SW480 (cell line): ENCODE measurements around the gene BMP2K.

Source experiments
- DNase-seq: peaks from one replicate; pipeline ENCODE4 v3.0.0-alpha.2; 2016; ENCODE audit warnings: low spot score

BMP2K gene

DNA sequence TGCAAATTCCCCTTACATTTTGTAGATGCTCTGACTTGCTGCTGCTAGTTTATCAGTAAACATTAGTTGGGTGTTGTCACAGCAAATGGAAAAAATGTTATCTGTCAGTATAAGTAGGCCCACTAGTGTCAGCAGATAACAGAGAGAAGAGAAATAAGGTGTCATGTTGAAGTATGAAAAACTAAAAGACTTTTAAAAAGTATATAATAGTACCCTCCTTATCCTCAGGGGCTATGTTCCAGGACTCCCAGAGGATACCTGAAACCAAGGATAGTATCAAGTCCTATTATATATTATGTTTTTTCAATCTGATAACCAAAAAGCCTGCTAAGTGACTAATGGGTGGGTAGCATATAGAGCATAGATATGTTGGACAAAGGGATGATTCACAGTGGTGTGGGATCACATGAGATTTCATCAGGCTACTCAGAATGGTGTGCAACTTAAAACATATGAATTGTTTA lies 11.6 kb upstream of the BMP2K start:
- DNase-seq, result no peak

DNA sequence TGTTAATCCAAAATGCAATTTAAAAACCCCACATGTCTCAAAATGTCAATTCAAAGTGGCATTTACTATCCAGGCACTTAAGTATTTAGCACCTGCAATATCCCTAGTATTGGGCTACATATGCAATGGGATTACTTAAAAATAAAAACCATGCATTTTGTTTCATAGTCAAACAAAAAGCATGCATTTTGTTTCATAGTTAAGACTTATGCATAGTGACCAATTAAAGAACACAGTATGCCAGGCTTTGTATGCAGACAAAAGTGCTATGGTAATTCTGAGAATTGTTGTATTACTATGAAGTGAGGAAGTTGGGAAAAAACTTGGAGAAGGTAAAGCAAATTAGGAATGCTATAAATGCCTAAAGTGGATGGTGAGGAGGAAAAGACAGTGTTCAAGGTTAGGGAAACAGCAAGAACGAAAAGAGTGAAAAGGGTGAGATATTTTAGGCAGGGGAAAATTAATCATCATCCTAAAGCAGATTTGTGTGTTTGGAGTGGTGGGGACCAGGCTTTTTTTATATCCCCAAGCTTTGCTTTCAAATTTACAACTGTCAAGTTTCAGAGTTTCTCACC lies 10.6 kb upstream of the BMP2K start:
- DNase-seq, result no peak

DNA sequence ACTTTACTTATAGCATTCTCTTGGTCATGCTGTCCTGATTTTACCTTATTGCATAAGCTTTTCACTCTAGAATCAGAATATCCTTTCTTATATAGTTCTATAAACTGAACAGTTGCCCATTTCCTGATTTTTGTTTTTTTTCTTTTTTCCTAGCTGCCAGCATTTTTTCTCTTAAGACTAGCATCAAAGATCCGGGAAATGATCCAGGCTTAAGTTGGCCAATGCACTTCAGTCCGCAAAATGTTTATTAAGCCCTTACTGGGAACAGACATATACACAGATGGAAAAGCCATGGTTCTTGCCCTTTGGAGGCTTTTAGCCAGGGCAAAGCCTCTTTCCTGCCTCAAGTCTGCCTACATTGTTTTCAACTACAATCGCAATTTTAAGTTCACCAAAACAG lies 10.1 kb upstream of the BMP2K start:
- DNase-seq, result no peak

DNA sequence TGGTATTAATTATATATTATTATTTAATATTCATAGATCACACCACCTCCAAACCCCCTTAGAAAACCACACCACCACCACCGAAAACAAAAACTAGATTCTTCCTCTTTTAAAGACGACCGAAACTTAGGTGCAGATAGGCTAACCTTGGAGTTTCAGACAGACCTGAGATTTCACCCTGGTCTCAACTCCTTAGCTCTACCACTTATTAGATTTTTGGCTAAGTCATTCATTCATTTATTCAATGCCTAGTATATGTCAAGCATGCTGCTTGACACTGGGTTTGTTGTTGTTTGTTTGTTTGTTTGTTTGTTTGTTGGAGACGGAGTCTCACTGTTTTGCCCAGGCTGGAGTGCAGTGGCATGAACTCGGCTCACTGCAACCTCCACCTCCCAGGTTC lies 9.5 kb upstream of the BMP2K start:
- DNase-seq, result no peak

DNA sequence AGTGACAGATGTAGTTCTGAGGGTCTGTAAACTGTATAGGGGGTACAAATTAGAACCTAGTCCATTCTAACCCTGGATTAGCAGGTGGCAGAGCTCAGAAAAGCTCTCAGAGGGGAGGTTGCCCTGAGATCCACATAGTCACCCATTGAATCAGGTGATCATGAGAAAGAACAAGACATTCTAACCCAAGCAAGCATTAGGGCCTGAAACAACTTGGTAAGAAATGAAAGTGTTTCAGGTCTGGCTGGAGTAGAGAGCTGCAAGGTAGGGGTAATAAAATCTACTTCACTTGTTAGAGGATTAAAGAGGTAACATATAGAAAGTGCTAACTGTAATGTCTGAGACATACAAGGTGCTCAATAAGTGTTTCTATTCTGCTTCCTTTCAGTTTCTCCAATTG lies 8.8 kb upstream of the BMP2K start:
- no peak for DNase-seq

DNA sequence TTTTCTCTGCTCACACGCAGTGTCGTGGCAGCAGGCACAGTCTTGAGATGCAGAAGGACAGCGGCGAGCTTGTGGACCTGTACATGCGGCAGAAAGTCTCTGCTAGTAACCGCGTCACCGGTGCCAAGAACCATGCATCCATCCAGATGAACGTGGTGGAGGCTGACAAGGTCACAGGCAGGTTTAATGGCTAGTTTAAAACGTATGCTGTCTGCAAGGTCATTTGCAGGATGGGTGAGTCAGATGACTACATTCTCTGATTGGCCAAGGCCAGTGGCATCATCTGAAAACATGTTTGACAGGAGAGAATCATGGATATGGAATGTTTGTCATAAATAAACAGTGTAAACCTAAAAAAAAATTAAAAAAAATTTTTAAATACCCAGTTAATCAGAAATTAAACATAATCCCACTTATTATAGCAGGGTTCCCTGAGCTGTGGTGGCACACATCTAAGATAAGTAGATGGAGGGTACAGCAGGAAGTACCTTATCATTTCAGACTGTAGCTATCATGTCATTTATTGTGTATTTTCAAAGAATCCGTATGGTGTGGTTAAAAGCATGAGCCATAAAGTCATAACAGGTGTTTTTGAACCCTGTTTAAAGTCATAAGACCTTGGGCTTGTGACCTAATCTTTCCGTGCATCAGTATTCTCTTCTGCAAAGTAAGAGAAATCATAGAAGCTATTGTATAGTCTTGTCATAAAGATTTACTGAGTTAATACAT lies 7.5 kb upstream of the BMP2K start:
- no peak for DNase-seq

DNA sequence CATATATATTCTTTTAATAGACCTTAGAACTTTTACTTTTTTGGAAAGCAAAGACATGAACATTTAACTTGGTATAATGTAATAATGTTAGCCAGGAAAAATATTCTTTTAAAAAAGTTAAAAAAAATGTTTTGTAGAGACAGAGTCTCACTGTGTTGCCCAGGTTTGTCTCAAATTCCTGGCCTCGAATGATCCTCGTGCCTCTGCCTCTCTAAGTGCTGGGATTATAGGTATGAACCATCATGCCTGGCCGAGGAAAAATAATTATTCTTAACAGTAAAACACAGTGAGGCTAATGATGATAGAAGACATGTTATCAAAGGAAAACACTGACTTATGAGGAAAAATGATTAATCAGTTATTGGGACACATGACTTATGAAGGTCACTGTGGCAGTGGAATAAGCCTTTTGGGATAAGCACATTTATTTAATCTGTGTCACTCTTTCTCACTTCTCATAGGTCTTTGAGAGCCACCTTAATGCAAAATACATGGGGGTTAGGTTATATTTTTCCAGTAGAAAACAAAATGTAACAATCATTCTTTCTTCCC lies 6.0 kb upstream of the BMP2K start:
- DNase-seq, result no peak

DNA sequence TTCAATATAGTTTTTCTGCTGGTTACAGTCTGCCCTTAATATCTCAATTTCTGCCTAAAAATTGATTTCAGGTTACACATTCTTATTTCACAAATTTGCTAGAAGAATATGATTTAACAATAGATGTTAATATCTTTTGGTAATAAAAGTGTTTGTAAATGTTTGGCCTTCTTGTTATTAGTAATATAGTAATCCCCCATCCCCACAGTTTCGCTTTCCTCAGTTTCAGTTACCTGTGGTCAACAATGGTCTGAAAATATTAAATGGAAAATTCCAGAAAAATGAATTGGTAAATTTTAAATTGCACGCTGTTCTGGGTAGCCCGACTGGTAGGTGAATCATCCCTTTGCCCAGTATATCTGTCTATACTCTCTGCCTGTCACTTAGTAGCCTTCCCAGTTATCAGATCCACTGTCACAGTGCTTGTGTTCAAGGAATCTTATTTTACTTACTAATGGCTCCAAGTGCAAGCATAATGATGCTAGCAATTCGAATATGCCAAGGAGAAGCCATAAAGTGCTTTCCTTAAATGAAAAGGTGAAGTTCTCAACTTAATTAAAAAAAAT lies 3.5 kb upstream of the BMP2K start:
- no peak for DNase-seq

DNA sequence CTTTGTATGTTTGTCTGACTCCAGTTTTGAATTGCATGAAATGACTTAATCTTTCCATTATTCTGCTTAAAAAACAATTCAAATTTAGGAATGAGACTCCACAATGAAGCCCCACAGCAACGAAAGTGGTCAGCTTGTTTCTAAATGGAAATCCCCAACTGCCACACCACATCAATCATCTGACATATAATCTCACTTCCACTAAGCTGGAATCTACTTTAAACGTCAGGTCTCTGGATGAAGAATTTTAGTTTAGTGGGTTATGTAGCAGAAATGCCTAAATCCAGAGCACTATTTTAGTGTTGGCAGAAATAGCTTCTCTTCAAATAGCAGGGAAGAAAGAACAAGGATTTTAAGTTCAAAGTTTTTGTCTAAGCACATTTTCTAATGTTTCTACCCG lies 1.7 kb upstream of the BMP2K start:
- DNase-seq, result no peak

DNA sequence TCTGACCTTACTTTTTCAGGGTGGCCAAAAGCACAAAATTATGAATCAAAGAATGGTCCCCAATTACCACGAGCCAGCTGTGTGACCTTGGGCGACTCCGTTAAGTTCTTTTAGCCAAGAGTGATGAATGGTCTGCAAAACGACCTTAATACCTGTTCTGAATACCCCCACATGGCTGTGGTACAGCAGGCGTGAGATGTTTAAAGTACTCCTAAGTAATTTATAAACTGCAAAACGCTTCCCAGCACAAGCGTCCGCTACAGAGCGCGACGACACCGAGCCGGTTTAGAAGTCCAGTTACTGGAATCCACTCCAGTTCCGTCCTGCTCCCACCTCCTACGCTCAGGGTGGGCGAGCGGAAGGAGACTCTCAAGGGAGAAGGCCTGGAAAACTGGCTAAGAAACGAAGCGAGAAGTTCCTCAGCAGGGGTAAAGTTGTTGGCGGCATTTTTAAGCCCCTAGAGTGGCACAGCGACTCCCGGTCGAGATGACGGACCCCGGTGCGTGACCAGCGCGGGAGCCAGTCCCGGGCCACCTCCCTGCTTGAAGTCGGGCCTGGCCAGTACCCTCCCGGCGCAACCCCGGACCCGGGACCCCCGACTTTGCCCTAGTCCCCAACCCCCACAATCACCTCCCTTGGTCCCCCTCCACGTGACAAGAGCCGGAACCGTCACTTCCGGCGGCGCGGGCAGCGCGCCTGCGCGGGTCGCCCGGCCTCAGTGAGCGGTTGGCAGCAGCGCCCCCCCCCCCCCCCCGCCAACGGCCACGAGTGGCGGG lies 659 bp upstream of the BMP2K start:
- peak; percentile 64 for DNase-seq

DNA sequence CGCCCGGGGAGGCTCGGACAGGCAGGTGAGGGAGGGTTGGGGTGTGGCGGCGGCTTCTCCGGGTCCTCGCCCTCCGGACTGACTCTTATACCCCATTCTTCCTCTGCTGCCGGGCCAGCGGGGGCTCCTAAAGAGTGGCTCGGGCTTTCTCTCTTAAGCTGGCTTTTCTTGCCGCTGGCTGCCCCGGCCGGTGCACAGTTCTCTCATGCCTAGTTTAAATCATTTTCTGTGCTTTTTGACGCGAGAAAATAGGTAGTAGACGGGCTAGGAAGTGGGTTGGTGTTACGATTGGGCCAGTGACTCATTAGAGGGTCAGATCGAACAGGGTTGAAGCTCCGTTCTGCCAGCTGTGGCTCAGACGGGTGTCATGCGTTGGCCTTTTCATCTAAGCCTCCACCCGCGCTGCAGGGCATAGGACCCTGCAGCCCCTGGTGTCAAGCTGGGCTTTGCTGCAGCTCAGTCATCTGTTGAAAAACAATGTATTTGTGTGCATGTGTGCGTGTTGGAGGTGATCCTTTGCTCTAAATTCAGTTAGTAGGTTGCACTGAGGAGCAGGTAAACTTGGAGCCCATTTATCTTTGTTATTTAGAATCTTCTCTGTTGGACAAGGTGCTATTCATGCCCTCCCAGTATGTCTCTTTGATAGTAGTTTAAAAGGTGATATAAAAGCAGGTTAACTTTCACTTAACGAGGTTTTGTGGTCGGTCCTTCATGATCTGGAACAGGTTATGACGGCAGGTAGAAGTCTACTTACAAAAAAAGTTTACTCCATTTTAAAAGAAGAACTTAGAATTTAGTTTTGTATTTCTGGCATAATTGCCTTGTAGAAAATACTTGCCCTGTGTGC lies 802 bp downstream of the BMP2K start:
- DNase-seq, result peak; percentile 75

DNA sequence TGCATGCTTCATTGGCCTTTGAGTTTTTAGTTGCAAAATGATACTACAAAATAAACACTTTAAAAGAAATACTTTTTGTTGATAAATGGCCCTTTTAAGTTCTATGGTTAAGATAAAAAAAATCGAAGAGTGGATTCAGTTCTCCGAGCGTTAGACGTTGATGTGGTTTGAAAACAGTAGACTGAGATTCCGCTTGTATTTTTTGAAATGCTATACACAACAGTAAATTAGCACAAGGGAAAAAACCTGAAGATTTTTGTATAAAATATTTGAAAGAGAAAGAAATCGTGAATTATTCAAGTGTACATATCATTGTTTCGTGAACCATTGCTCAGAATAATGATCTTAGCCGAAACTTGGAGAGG lies 1.4 kb downstream of the BMP2K start:
- DNase-seq, result no peak

DNA sequence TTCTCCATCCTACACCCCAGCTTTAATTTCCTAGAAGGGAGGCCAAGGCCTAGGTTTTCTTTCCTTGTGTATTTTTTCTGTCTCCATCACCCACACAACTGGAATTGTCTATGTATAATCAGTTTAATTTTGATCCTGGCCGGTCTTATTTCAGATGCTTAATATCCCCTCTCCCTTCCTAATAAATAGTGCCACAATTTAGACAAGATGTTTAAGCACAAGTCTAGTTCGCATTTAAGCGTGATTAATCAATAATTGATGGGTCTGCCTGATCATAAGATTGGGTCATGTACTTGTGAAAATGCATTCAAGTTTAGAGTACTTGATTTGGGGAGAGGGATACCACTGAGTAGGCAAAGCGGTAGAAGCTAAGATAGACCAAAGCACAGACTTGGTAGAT lies 2.4 kb downstream of the BMP2K start:
- no peak for DNase-seq

DNA sequence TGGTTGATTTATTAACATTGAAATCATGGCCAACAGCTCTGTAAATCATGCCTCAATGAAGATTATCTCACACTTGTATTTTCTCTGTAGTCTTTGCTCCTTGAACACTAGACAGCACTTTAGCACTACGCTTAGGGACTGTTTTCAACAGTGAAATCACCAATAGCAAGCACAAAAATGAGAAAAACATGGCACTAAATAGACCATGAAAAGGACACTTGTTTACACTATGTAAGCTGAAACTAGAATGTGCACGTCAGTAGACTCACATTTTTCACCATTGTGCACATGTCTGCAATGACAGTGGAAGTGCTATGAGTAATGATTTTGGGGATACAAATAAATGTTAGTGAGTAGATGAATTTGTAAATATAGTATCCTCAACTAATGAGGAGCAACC lies 3.1 kb downstream of the BMP2K start:
- DNase-seq, result no peak

DNA sequence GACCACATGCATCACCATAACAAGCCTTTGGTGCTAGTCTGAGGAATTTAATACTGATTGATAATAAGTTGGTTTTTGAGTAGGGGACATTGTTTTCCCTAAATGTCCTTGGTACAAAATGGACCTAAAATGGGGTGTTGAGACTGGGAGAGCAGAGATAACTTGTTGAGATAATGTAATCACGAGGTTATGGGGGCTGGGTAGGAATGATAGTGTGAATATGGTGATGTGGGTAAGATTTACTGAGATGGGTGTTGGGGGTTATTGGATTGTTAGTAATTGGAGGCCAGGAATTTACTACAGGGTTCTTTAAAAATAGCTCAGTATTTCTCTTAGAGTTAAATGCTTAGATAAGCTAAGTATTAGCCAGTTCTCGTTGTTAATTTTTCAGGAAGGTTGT lies 3.9 kb downstream of the BMP2K start:
- no peak for DNase-seq

DNA sequence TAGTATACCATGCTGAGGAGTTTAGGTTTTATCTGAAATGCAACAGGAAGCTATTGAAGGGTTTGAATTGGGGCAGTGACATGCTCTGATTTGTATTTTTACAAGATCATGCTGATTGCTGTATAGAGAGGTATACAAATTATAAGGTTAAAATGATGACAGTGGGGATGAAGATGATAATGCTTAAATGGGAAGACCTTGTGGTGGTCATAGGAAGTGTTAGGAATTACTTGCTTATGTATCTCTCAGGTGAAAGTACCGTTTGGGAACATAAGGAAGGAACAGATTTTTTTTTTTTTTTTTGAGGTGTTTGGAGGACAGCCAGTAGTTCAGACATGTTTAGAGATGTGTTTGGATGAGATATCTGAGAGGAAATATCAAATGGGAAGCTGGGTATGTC lies 5.0 kb downstream of the BMP2K start:
- no peak for DNase-seq

DNA sequence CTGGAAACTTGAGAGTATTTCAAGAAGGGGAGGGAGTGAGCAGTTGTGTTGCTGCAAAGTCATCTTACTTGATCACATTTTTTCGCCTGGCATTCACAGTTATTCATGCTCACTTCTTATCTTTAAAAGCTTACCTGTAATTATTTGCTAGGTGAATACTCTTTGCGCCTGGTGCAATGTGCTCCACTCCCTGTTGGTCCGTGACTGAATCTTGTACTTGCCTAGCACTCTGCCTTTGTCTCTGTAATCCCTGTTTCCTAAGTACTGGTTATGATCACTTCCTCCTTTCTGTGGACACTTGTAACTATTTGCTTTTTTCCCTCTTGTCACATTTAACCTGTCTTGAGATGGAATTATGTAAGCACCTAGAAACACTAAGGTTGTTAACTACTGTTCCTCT lies 5.8 kb downstream of the BMP2K start:
- DNase-seq, result no peak

DNA sequence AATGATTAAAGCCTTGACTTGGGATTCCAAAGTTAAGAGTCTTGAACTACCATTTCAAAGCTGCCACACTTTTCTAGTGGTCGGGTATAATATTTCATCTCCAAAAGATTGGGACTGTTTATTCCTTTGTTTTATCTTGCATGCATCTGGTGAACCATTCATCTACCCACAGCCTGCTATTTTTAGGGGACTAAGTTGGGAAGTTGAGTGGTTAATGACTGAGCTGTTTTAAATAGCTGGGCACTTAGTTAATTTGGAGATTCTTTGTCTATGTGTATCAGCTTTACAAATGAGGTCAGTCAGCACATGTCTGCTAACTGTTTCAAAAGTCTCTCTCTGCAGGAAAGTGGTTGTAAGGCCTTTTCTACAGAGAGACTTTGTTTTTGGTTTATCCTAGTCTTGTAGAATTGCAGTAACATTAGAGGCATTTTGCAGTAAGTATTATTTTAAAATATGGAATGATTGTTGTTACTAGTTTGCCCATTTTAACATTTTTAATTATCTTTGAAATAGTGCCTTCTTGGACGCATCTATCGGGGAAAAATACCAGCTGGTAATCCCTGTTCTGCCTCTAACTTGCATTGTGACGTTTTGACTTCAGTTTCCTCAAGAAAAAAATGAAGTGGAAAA lies 8.2 kb downstream of the BMP2K start:
- no peak for DNase-seq

DNA sequence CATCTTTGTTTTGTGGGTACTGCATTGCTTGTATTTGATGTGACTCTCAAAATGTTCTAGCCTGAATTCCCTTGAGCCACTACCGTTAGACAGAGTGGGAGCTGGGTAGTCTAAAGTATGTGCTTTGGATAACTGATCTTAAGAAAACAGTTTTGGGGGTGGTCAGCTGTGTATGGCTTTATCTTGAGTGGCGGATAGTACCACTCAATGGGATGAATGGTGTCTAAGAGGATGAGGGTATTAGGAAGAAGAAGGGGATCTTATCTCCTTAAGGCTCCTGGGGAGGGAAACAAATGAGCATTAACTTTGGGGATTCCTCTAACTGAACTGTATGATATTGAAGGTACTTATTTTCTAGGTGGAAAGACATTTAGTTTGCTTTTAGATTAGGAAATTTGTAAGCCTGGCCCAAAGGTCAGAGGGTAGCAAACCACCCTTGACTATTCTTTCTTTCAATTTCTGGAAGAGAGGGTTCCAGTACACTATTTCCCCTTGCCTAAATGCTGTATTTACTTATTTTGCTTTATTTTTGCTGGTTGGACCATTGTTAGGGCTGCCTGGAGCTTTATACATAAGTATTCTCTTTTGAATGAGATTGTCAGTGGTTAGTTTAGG lies 11.3 kb downstream of the BMP2K start:
- DNase-seq, result no peak

DNA sequence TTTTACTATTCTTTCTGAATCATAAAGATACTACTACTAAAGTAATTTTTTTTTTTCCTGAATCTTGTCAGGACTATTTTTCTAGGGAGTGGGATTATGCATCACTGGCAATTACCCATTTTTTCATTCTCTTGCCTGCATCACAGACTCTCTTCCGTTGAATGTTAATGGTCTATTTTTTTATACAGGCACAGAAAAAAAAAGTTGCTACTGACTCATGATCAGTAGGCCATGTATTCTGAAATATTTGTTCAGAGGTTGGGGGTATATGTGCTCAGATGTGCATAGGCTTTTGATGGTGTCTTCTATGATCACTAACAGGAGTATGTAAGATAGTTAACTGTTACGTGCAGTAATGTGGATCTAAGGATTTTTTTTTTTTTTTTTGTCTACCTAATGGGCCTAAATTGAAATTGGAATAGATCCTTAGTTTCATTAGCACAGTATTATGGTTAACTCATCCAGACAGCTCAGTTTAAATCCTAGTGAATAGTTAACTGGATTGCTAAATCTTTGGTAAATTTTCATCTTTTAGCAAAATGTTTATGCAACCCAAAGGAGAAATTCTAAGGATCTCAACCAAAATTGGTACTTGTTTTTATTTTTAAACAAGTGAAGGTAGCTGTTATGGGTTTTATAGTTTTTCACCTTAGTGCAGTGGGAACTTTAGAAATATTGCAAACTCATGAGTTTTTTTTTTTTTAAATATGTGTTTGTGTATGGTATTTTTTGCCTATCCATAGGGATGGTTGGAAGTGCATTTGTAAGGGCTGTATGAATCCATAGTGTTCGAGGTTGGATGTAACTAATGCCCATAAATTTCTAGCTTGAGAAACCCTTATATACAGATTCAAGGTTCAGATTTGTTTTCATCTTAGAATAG lies 12.1 kb downstream of the BMP2K start:
- no peak for DNase-seq
